ENCODE measurements around the gene PTPRN2.

DNA sequence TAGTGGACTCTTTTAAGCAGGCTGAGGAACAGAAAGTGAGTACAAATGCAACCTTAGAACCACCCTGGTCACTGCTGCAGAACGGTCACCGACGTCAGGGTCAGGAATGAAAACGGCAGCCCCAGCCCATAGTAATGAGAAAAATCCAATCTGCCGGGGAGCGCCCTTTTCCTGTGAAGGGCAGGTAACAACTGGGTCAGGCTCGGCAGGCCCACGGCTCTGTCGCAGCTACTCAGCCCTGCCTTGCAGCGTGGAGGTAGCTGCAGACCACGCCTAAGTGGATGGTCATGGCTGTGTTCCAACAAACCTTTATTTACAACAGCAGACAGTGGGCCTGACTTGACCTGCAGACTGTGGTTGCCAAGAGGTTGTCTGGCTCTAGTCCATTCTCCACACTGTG is 687.6 kb downstream of the PTPRN2 start:
- TF ChIP-seq, protein P1, sequence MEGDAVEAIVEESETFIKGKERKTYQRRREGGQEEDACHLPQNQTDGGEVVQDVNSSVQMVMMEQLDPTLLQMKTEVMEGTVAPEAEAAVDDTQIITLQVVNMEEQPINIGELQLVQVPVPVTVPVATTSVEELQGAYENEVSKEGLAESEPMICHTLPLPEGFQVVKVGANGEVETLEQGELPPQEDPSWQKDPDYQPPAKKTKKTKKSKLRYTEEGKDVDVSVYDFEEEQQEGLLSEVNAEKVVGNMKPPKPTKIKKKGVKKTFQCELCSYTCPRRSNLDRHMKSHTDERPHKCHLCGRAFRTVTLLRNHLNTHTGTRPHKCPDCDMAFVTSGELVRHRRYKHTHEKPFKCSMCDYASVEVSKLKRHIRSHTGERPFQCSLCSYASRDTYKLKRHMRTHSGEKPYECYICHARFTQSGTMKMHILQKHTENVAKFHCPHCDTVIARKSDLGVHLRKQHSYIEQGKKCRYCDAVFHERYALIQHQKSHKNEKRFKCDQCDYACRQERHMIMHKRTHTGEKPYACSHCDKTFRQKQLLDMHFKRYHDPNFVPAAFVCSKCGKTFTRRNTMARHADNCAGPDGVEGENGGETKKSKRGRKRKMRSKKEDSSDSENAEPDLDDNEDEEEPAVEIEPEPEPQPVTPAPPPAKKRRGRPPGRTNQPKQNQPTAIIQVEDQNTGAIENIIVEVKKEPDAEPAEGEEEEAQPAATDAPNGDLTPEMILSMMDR (IDR thresholded peaks at IDR 0.05): no peak
- TF ChIP-seq EP300 (IDR thresholded peaks at IDR 0.05): no peak
